Right lobe of liver (tissue), 6 donors: ENCODE measurements around the gene HS6ST2. TPM values are rescaled to one million over a fixed set of nuclear protein-coding genes. Genes with fewer than 3 reads are reported as not detected.

Source experiments
- ATAC-seq, 4 donors: fragments of 200-7000 bp; cut with Tn5 transposase; one replicate each; pipeline ENCODE4 v1.9.1; 2020; ENCODE audit warnings: mild to moderate bottlenecking in 4 of 4, moderate library complexity in 4 of 4
- DNase-seq, 3 donors: peaks; one replicate each; pipeline ENCODE4 v3.0.0-alpha.2; 2020
- H3K27ac ChIP-seq, 3 donors: fragments of 200-600 bp; one replicate each; pipeline ENCODE4 v1.8.0; 2022
- H3K27me3 ChIP-seq, 2 donors: fragments of 200-600 bp; one replicate each; pipeline ENCODE4 v1.8.0; 2022
- H3K36me3 ChIP-seq, 4 donors: fragments of 200-600 bp; sonication (generic) in 1 of 4; one replicate each; pipeline versions ENCODE4 v1.5.1 to v1.8.0; 2017 to 2022; ENCODE audit warnings: control low read depth in 1 of 4
- H3K4me1 ChIP-seq, 4 donors: fragments of 200-600 bp; sonication (generic) in 1 of 4; one replicate each; pipeline versions ENCODE4 v1.5.1 to v1.8.0; 2017 to 2022; ENCODE audit warnings: control low read depth in 1 of 4
- H3K4me3 ChIP-seq, 3 donors: fragments of 200-600 bp; one replicate each; pipeline ENCODE4 v1.8.0; 2022
- H3K9me3 ChIP-seq, 4 donors: fragments of 200-600 bp; sonication (generic) in 1 of 4; one replicate each; pipeline versions ENCODE4 v1.5.1 to v1.8.0; 2017 to 2022; ENCODE audit warnings: control low read depth in 1 of 4
- CTCF ChIP-seq, 4 donors: fragments of 200-600 bp in 3 of 4; fragments of 450-650 bp in 1 of 4; IDR thresholded peaks; one replicate each; pipeline versions ENCODE4 v1.5.1 to v1.8.0; 2016 to 2022; ENCODE audit warnings: antibody characterized with exemption in 4 of 4, mild to moderate bottlenecking in 2 of 4
- POLR2A ChIP-seq: fragments of 450-650 bp; IDR thresholded peaks from one replicate; pipeline ENCODE4 v1.6.1; 2017; ENCODE audit warnings: antibody characterized with exemption, mild to moderate bottlenecking
- WGBS: methylation state at CpG from one replicate; pipeline ENCODE4 v1.1.6; 2018; ENCODE audit warnings: low coverage, low lambda C conversion rate; ENCODE audit not compliant: insufficient coverage; ENCODE audit errors: missing lambda C conversion rate; 5-methylcytosine and 5-hydroxymethylcytosine counted together
- intact Hi-C, 2 donors: fragments of 100-400 bp; cut with DNase I; formaldehyde crosslinking; loops; one replicate each; pipeline versions ENCODE4 v1.11.2 to v1.14.1; 2022
- total RNA-seq, 6 experiments: library from RNA; depleted of rRNA in 2 of 6; stranded (reverse); fragments of >200 nt in 2 of 6; fragmentation: NEBNext Ultra II Directional in 3 of 6; extraction: Animal tissue kit (Norgen Biotek cat#: 25700) in 3 of 6; gene quantifications; one replicate each; pipeline versions ENCODE4 v1.1.0 to v1.2.4, GENCODE V29; 2016 to 2023
- donor health status: DM: no; HTN: yes; CAD: no.
- donor health status: DM: no; HTN: no; CAD: no.
- donor health status: DM: no; HTN: no; CAD: no.
- donor health status: DM: no; HTN: yes; CAD: no.
- donor health status: DM: no; HTN: yes; CAD: no.

The HS6ST2 gene
- total RNA-seq, 6 experiments from 2014 or later, result 0.09 TPM; not detected in 5

GRCh38 chrX:132815643-132816042 lies 142.8 kb downstream of the HS6ST2 start:
- WGBS, result 79% methylated on average over 2 of the region's 2 CpGs
- DNase-seq, result no peak
- no peak for ATAC-seq
- no peaks in the 10 kb centered on the region for H3K9me3 ChIP-seq
- no peaks in the 10 kb centered on the region for H3K36me3 ChIP-seq
- H3K27me3 ChIP-seq, result no peaks in the 10 kb centered on the region
- H3K27ac ChIP-seq, result no peak overlapping the region
- TF ChIP-seq POLR2A (no peak), CTCF (IDR thresholded peaks at IDR 0.05) (no peak)
- H3K4me3 ChIP-seq, result no peak overlapping the region
- intact Hi-C loops, result no loop called here
- H3K4me1 ChIP-seq, result no peaks in the 10 kb centered on the region

GRCh38 chrX:132810964-132811712 lies 147.3 kb downstream of the HS6ST2 start:
- Histone ChIP-seq H3K9me3 (no peaks in the 10 kb centered on the region), H3K4me3 (no peak overlapping the region), H3K4me1 (no peaks in the 10 kb centered on the region), H3K36me3 (no peaks in the 10 kb centered on the region), H3K27ac (no peak overlapping the region), H3K27me3 (no peaks in the 10 kb centered on the region)
- intact Hi-C loops, result no loop called here
- ATAC-seq, result no peak
- 68% methylated on average over 5 of the region's 5 CpGs for WGBS
- DNase-seq, result no peak
- TF ChIP-seq POLR2A (no peak), CTCF (IDR thresholded peaks at IDR 0.05) (no peak)

- H3K4me3 ChIP-seq, result no peak overlapping the region
- H3K9me3 ChIP-seq, result no peaks in the 10 kb centered on the region
- no peaks in the 10 kb centered on the region for H3K27me3 ChIP-seq
- WGBS, result 61% methylated on average over 3 of the region's 3 CpGs
- no peaks in the 10 kb centered on the region for H3K36me3 ChIP-seq
- no peak for TF ChIP-seq CTCF (IDR thresholded peaks at IDR 0.05)
- no peak for TF ChIP-seq POLR2A
- intact Hi-C loops, result no loop called here
- ATAC-seq, result no peak
- no peak for DNase-seq
- no peak overlapping the region for H3K27ac ChIP-seq
- H3K4me1 ChIP-seq, result no peaks in the 10 kb centered on the region
These were observed 147.9 kb downstream of the HS6ST2 start for GRCh38 chrX:132810488-132810887.

GRCh38 chrX:132809581-132809980 lies 148.8 kb downstream of the HS6ST2 start:
- Histone ChIP-seq H3K27ac (no peak overlapping the region), H3K36me3 (no peaks in the 10 kb centered on the region), H3K4me3 (no peak overlapping the region), H3K4me1 (no peaks in the 10 kb centered on the region), H3K9me3 (no peaks in the 10 kb centered on the region), H3K27me3 (no peaks in the 10 kb centered on the region)
- ATAC-seq (no peak), DNase-seq (no peak)
- intact Hi-C loops, result no loop called here
- TF ChIP-seq POLR2A (no peak), CTCF (IDR thresholded peaks at IDR 0.05) (no peak)
- 28% methylated on average over 2 of the region's 2 CpGs for WGBS
